Fibroblast of gingiva (primary cell): ENCODE results near the gene TNIK.
"Not testable (repeated sequence)": the region's sequence is repeated elsewhere in the genome, so short reads cannot be mapped to it uniquely, and the experiment has no call there.

Source experiments
- DNase-seq: peaks from one replicate; pipeline ENCODE4 v3.0.0-alpha.2; 2011; ENCODE audit warnings: low read depth

TNIK gene

GRCh38 chr3:171469376-171469775, 9.2 kb upstream of the TNIK start:
- DNase-seq, result no peak

- DNase-seq, result no peak
These were observed 8.2 kb upstream of the TNIK start for GRCh38 chr3:171468296-171468906.

- peak; percentile 16 for DNase-seq
These were observed 5.6 kb upstream of the TNIK start for GRCh38 chr3:171465763-171466162.

- no peak for DNase-seq
These were observed 4.3 kb upstream of the TNIK start for GRCh38 chr3:171464462-171464861.

GRCh38 chr3:171462224-171462623, 2.0 kb upstream of the TNIK start:
- no peak for DNase-seq

GRCh38 chr3:171461525-171461917, 1.3 kb upstream of the TNIK start:
- no peak for DNase-seq

- peak; percentile 13 for DNase-seq
These were observed 720 bp upstream of the TNIK start for GRCh38 chr3:171460725-171461524.

GRCh38 chr3:171459137-171459941, 866 bp downstream of the TNIK start:
- no peak for DNase-seq

- no peak for DNase-seq
These were observed 1.4 kb downstream of the TNIK start for GRCh38 chr3:171458864-171459136.

- no peak for DNase-seq
These were observed 1.9 kb downstream of the TNIK start for GRCh38 chr3:171458071-171458863.

GRCh38 chr3:171457607-171458061, 2.6 kb downstream of the TNIK start:
- DNase-seq, result no peak

GRCh38 chr3:171456765-171457606, 3.2 kb downstream of the TNIK start:
- DNase-seq, result no peak

GRCh38 chr3:171455603-171456550, 4.3 kb downstream of the TNIK start:
- DNase-seq, result no peak

GRCh38 chr3:171454041-171454440, 6.2 kb downstream of the TNIK start:
- DNase-seq, result no peak

GRCh38 chr3:171453180-171453886, 6.9 kb downstream of the TNIK start:
- no peak for DNase-seq

GRCh38 chr3:171452328-171452727, 7.9 kb downstream of the TNIK start:
- DNase-seq, result no peak

- no peak for DNase-seq
These were observed 8.3 kb downstream of the TNIK start for GRCh38 chr3:171451915-171452314.

- not testable (repeated sequence) for DNase-seq
These were observed 12.7 kb downstream of the TNIK start for GRCh38 chr3:171447579-171447891.

- DNase-seq, result no peak
These were observed 13.2 kb downstream of the TNIK start for GRCh38 chr3:171446801-171447578.
